ENCODE results near the gene FBXO45.
"Not testable (repeated sequence)": the region's sequence is repeated elsewhere in the genome, so short reads cannot be mapped to it uniquely, and the experiment has no call there.

The FBXO45 gene

GRCh38 chr3:196619223-196619622 lies 50.8 kb downstream of the FBXO45 start:
- no peak for DNase-seq (ENCODE audit: low read depth)

- DNase-seq (ENCODE audit: low read depth) = not testable (repeated sequence)
Observed at GRCh38 chr3:196619627-196620026, 51.2 kb downstream of the FBXO45 start.

- no peak for DNase-seq (ENCODE audit: low read depth)
Observed at GRCh38 chr3:196620161-196620604, 51.7 kb downstream of the FBXO45 start.

GRCh38 chr3:196620684-196621083 lies 52.2 kb downstream of the FBXO45 start:
- DNase-seq (ENCODE audit: low read depth) = no peak

DNA sequence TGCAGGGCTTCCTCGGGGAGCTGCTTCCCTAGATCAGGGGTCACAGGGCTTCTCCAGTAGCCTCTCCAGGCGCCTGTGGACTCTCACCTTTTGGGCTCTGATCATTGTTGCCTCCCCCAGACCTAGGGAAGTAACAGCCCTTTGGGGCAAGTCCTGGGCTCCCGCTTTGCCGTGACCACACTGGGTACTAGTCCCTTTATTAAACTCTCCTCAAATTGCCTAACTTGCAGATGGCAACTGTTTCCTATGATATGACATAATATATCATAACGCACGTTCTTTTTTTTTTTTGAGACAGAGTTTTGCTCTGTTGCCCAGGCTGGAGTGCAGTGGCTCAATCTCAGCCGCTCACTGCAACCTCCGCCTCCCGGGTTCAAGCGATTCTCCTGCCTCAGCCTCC lies 53.2 kb downstream of the FBXO45 start:
- no peak for DNase-seq (ENCODE audit: low read depth)

- DNase-seq (ENCODE audit: low read depth) = no peak
Observed at GRCh38 chr3:196624067-196624790, 55.8 kb downstream of the FBXO45 start.

- DNase-seq (ENCODE audit: low read depth) = no peak
Observed at GRCh38 chr3:196624907-196625306, 56.4 kb downstream of the FBXO45 start.

GRCh38 chr3:196625331-196625730 lies 56.9 kb downstream of the FBXO45 start:
- no peak for DNase-seq (ENCODE audit: low read depth)

DNA sequence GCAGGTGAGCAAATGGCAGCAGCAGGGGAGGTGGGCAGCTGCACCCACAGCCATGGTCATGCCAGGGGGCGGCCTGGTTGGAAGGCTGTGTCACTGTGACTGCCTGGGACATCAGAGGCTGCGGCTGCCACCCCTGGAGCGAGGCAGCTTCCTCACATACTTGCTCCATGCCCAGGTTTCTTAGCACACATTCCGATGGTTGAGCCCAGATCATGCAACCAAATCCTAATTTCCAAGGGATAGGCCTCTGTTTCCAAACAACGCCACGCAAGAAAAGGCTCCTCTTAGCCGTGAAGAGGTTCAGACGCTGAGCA lies 59.4 kb downstream of the FBXO45 start:
- DNase-seq (ENCODE audit: low read depth) = no peak

DNA sequence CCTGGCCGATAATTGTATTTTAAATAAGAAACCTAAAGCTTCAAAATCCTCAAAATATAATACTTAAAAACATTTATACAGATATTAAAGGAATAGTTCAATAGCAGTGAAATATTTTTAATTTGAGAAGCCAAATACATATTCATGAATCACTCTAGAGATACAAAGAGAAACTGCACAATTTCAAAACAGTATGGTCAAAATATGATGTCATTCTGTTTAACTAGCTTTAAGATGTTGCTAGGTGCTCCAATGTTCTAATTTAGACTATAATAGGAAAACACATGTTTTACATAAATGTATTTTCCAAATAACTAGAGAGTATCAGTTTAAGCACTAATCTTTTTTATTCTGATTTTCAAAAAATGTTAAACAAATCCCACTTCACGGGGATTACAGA lies 60.8 kb downstream of the FBXO45 start:
- DNase-seq (ENCODE audit: low read depth) = no peak

DNA sequence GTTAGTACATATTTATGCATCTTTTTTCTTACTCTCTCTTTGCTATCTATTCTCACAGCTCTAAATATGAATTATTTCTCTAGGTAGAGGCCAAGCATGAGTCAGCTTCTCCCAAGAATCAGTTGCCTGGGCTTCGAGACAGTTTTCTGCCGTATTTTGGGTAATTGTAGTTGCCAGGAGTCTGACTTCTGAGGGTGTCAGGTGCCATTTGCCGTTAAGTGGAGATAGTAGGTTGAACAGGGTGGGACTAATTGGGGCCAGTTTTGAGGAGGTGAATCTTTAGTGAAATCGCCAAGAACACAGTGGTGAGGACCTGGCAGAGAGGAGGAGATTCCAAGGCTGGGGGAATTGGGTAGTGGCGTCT lies 63.2 kb downstream of the FBXO45 start:
- DNase-seq (ENCODE audit: low read depth) = no peak

GRCh38 chr3:196632046-196632751 lies 63.7 kb downstream of the FBXO45 start:
- DNase-seq (ENCODE audit: low read depth) = peak; percentile 86

GRCh38 chr3:196633555-196634151 lies 65.2 kb downstream of the FBXO45 start:
- DNase-seq (ENCODE audit: low read depth) = no peak

DNA sequence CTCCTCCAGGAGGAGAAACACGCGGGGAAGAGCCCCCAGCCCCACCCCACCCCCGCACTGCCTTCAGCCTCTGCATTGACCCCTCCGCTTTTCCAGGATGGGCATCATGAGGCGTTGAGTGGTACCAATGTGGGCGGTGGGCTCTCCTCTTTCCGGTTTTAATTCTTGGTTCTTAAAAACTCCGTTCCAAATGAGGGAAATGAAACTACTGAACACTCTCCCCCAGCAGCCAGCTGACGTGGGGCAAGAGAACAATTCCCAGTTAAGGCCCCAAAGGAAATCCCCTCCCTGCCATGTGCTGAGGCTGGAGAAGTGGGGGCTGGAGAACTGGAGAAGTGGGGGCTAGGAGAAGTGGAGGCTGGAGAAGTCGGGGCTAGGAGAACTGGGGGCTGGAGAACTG lies 65.8 kb downstream of the FBXO45 start:
- no peak for DNase-seq (ENCODE audit: low read depth)

DNA sequence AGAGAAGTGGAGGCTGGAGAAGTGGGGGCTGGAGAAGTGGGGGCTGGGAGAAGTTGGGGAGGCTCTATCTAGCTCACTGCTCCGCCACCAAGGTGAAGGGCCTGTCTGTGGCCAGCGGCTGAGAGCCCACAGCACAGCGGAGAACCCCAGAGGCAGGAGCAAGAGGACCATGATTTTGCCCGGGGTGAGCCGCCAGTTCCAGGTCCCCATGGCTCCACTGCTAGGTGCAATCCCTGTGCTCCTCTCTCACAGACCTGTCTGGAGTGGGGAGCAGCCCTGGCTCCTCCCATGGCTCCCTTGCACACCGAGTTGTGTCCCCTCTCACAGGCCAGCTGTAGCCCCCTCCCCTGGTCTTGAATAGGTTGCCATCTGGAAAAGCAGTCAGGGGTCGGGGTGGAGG lies 66.4 kb downstream of the FBXO45 start:
- no peak for DNase-seq (ENCODE audit: low read depth)

- no peak for DNase-seq (ENCODE audit: low read depth)
Observed at GRCh38 chr3:196636369-196637349, 68.2 kb downstream of the FBXO45 start.

DNA sequence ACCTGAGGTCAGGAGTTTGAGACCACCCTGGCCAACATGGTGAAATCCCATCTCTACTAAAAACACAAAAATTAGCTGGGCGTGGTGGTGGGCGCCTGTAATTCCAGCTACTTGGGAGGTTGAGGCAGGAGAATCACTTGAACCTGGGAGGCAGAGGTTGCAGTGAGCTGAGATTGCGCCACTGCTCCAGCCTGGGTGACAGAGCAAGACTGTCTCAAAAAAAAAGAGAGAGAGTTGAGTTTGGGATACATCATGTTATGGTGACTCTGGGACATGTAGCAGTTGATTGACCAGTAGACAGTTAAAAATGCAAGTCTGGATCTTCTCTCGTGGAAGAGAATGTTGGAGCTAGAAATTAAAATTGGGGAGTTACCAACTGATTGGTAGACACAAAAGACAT lies 69.5 kb downstream of the FBXO45 start:
- DNase-seq (ENCODE audit: low read depth) = not testable (repeated sequence)
